Liver (tissue), 3 donors: ENCODE data around the gene TEX19.

Experiments
- TAF1 ChIP-seq: conservative IDR thresholded peaks from 2 replicates; pipeline ENCODE4 v1.6.1; 2016; ENCODE audit warnings: antibody characterized with exemption, mild to moderate bottlenecking
- TF ChIP-seq, protein P1 (sequence below): fragments of 150-350 bp; IDR thresholded peaks from 2 replicates; pipeline ENCODE4 v1.5.1; 2017; ENCODE audit warnings: improper control_type of control experiment, low read depth, low read length; ENCODE audit not compliant: missing input control
- donor health status: healthy.
- donor health status: healthy.

DNA sequence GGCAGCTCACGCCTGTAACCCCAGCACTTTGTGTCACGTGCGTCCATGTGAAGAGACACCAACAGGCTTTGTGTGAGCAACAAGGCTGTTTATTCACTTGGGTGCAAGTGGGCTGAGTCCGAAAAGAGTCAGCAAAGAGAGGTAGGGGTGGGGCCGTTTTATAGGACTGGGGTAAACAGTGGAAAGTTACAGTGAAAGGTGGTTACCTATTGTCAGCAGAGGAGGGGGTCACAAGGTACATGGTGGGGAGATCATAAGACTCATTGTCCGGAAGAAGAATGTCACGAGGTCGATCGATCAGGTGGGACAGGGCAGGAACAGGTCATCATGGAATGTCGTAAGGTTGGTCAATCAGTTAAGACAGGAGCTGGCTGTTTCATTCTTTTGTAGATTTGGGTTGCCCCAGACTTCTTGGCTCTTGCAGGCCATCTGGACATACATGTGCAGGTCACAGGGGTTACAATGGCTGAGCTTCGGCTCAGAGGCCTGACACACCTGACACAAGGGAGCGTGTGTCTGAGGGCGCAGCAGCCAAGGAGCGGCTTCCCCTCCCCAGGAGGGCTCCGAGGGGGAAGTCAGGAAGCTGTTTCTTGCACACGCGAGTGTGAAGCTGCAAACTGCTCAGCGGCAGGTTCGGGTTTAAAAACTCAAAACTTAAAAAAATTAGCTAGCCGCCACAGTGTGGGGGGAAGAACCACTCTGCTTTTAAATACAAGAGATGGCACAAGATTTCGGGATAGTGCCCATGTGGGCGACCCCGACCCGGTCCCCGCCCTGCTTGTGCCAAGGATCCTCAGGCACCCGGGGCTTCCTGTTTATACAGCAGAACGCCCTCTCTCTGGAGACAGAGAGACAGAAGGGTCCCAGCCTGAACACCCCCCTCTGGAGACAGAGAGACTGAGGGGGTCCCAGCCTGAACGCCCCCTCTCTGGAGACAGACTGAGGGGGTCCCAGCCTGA is 12.4 kb upstream of the TEX19 start:
- TF ChIP-seq, protein P1, sequence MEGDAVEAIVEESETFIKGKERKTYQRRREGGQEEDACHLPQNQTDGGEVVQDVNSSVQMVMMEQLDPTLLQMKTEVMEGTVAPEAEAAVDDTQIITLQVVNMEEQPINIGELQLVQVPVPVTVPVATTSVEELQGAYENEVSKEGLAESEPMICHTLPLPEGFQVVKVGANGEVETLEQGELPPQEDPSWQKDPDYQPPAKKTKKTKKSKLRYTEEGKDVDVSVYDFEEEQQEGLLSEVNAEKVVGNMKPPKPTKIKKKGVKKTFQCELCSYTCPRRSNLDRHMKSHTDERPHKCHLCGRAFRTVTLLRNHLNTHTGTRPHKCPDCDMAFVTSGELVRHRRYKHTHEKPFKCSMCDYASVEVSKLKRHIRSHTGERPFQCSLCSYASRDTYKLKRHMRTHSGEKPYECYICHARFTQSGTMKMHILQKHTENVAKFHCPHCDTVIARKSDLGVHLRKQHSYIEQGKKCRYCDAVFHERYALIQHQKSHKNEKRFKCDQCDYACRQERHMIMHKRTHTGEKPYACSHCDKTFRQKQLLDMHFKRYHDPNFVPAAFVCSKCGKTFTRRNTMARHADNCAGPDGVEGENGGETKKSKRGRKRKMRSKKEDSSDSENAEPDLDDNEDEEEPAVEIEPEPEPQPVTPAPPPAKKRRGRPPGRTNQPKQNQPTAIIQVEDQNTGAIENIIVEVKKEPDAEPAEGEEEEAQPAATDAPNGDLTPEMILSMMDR: no peak
- TF ChIP-seq TAF1: no peak
